ENCODE measurements around the gene URB2. TPM values are rescaled to one million over a fixed set of nuclear protein-coding genes. Genes with fewer than 3 reads are reported as not detected.

Gene URB2
- total and polyA plus RNA-seq, 8 donors, result 1.5 to 16.8 (median 4.1) TPM; not detected in 1

GRCh38 chr1:229671310-229671709 is 45.3 kb downstream of the URB2 start:
- Histone ChIP-seq H3K9me3 (no peaks in the 10 kb centered on the region), H3K27me3 (no peaks in the 10 kb centered on the region), H3K27ac (no peak overlapping the region), H3K36me3 (no peaks in the 10 kb centered on the region), H3K4me3 (no peak overlapping the region), H3K4me1 (no peaks in the 10 kb centered on the region)
- no peak for DNase-seq
- WGBS, 5 donors, result 70 to 80% (median 74%) methylated on average over 5 of the region's 5 CpGs
- TF ChIP-seq EP300 (IDR thresholded peaks at IDR 0.05) (no peak), POLR2A (IDR thresholded peaks at IDR 0.05) (no peak), CTCF (IDR thresholded peaks at IDR 0.05) (no peak), POLR2AphosphoS5 (IDR thresholded peaks at IDR 0.05) (no peak)
- intact Hi-C loops (cut with DNase I; ENCODE audit: low total_unique reads), result no loop called here

GRCh38 chr1:229672246-229672645 is 46.2 kb downstream of the URB2 start:
- 78 to 92% (median 80%) methylated on average over 2 of the region's 2 CpGs for WGBS, 5 donors
- no peaks in the 10 kb centered on the region for H3K4me1 ChIP-seq
- H3K27me3 ChIP-seq, result no peaks in the 10 kb centered on the region
- TF ChIP-seq POLR2A (IDR thresholded peaks at IDR 0.05) (no peak), EP300 (IDR thresholded peaks at IDR 0.05) (no peak), CTCF (IDR thresholded peaks at IDR 0.05) (no peak), POLR2AphosphoS5 (IDR thresholded peaks at IDR 0.05) (no peak)
- intact Hi-C loops (cut with DNase I; ENCODE audit: low total_unique reads), result no loop called here
- H3K4me3 ChIP-seq, result no peak overlapping the region
- H3K9me3 ChIP-seq, result no peaks in the 10 kb centered on the region
- no peaks in the 10 kb centered on the region for H3K36me3 ChIP-seq
- no peak overlapping the region for H3K27ac ChIP-seq
- no peak for DNase-seq

- WGBS, 5 donors, result 60 to 70% (median 63%) methylated on average over 5 of the region's 5 CpGs
- Histone ChIP-seq H3K27me3 (no peaks in the 10 kb centered on the region), H3K4me3 (no peak overlapping the region), H3K36me3 (no peaks in the 10 kb centered on the region), H3K4me1 (no peaks in the 10 kb centered on the region), H3K9me3 (no peaks in the 10 kb centered on the region), H3K27ac (no peak overlapping the region)
- TF ChIP-seq POLR2AphosphoS5 (IDR thresholded peaks at IDR 0.05) (no peak), POLR2A (IDR thresholded peaks at IDR 0.05) (no peak)
- intact Hi-C loops (cut with DNase I; ENCODE audit: low total_unique reads), result no loop called here
- DNase-seq, result no peak
Observed at GRCh38 chr1:229674042-229674441, 48.0 kb downstream of the URB2 start.

- no peak for TF ChIP-seq POLR2AphosphoS5 (IDR thresholded peaks at IDR 0.05)
- no peak for TF ChIP-seq EP300 (IDR thresholded peaks at IDR 0.05)
- TF ChIP-seq POLR2A (IDR thresholded peaks at IDR 0.05), result no peak
- no peaks in the 10 kb centered on the region for H3K27me3 ChIP-seq
- no peak for DNase-seq
- no peaks in the 10 kb centered on the region for H3K9me3 ChIP-seq
- H3K36me3 ChIP-seq, result no peaks in the 10 kb centered on the region
- no peak overlapping the region for H3K4me3 ChIP-seq
- intact Hi-C loops (cut with DNase I; ENCODE audit: low total_unique reads), result no loop called here
- no peak overlapping the region for H3K27ac ChIP-seq
- H3K4me1 ChIP-seq, result no peaks in the 10 kb centered on the region
Observed at GRCh38 chr1:229675396-229675795, 49.3 kb downstream of the URB2 start.

- Histone ChIP-seq H3K36me3 (no peaks in the 10 kb centered on the region), H3K9me3 (peaks cover 0 to 13% (median 9%) of the 10 kb centered on the region in 4 donors), H3K4me1 (no peaks in the 10 kb centered on the region), H3K27me3 (no peaks in the 10 kb centered on the region), H3K4me3 (no peak overlapping the region), H3K27ac (no peak overlapping the region)
- TF ChIP-seq POLR2A (IDR thresholded peaks at IDR 0.05) (no peak), CTCF (IDR thresholded peaks at IDR 0.05) (no peak), EP300 (IDR thresholded peaks at IDR 0.05) (no peak), POLR2AphosphoS5 (IDR thresholded peaks at IDR 0.05) (no peak)
- WGBS, 5 donors, result 92 to 98% (median 95%) methylated on average over 2 of the region's 2 CpGs
- no peak for DNase-seq
- intact Hi-C loops (cut with DNase I; ENCODE audit: low total_unique reads), result no loop called here
Observed at GRCh38 chr1:229685149-229685548, 59.1 kb downstream of the URB2 start.

All from stomach (tissue), 9 donors.